Measurements from ENCODE around the gene GMDS.
A peak's percentile ranks its signal among the peaks of the same experiment; 100 is the strongest.

Gene GMDS

DNA sequence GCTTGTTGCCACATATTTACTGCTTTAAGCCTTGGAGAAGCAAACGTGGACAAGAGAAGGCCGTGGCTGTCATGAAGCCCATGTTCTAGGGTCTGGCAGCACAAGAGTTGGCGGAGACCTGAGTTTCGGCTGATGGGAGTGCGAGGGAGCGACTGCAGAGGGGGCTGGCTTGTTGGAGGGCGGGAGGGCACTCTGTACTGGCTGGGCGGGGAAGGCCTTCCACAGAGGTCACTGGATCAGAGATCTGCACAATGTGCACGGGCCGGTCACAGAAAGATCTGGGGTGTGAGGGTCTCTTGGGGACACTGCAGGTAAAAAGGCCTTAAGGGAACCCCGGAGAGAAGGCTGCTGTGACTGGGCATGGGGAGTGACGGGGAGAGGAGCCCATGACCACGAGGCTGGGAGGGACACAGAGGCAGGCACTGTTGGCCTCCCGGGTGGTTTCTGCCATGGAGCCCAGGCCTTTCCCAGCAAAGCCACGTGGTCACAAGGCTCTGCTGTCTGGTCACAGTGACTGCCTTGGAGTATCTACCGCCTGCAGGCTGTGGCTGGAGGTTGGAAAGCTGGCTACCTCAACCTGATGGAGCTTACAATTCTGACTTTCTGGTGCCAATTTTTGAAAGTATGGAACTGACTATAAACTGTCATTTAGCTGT, 611.9 kb downstream of the GMDS start:
- DNase-seq = no peak

DNA sequence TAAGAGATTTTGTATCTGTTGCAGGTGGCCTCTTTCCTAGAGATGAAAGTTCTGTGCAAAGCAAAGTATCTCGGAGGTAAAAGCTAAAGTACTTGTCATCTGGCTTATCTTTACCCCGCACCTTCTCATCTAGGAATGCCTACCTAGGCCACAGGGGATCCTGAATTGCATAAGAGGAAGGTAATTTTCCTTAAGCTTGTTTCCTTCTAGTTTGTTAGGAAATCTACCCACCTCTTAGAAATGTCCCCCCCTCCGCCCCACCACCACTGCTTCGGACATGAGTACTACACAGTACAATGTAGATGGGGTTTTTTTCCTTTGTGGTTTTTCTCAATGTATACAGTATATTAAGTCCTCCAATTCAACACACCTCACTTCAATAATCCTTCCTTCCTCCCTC, 614.2 kb downstream of the GMDS start:
- no peak for DNase-seq

- no peak for DNase-seq
These were observed 614.6 kb downstream of the GMDS start for GRCh38 chr6:1630771-1631217.

GRCh38 chr6:1630212-1630770, 615.1 kb downstream of the GMDS start:
- no peak for DNase-seq

- no peak for DNase-seq
These were observed 616.1 kb downstream of the GMDS start for GRCh38 chr6:1629316-1629715.

DNA sequence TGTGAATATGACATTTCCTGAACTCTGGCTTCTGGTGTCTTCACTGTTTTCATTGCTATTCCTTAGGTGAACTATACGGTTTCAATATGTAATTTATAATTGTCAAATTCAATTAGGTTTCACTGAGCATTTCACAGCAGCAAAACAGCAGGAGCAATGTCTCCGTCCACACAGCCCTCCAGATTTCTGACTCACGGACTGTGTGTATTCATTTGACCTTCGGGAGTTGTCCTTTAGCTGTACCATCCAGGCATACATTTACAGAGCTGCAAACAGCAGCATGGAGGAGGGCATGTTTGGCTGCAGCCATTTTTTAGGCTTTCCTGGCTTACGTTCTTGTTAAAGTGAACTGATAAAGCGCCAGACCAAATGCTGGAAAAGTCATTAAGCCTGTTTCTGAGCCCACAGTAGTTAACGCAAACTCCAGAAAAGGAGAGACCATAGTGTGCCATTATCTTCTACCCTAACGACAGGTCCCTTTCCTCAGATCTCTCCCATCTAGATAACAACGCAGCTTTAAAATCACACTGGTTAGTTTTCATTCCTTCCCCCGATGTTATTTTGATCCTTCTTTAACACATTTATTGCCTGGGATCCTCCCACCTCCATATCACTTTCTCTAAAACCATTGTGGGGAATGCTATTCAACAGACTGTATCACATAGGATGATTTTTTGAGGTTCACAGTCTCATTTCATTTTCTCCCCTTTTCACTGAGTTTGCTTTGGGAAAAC, 617.4 kb downstream of the GMDS start:
- no peak for DNase-seq

DNA sequence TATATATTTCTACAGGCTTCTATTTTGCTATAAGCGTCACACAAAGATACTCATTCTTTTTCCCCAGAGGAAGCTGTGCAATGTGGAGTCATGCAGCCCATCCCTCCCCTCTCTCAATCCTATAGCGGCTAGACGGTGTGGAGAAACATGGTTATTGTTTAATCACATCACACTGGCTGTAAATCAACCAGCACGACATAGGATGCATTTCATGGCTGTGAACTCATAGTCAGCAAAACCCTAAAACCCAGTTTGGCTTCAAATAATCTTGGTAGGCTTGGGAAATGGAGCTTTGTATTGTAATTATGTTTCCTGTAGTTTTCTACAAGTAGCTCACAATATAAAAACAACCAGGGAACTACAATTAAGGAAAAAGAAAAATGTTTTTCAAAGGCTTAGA, 618.9 kb downstream of the GMDS start:
- DNase-seq = no peak

GRCh38 chr6:1625794-1626435, 619.5 kb downstream of the GMDS start:
- no peak for DNase-seq

DNA sequence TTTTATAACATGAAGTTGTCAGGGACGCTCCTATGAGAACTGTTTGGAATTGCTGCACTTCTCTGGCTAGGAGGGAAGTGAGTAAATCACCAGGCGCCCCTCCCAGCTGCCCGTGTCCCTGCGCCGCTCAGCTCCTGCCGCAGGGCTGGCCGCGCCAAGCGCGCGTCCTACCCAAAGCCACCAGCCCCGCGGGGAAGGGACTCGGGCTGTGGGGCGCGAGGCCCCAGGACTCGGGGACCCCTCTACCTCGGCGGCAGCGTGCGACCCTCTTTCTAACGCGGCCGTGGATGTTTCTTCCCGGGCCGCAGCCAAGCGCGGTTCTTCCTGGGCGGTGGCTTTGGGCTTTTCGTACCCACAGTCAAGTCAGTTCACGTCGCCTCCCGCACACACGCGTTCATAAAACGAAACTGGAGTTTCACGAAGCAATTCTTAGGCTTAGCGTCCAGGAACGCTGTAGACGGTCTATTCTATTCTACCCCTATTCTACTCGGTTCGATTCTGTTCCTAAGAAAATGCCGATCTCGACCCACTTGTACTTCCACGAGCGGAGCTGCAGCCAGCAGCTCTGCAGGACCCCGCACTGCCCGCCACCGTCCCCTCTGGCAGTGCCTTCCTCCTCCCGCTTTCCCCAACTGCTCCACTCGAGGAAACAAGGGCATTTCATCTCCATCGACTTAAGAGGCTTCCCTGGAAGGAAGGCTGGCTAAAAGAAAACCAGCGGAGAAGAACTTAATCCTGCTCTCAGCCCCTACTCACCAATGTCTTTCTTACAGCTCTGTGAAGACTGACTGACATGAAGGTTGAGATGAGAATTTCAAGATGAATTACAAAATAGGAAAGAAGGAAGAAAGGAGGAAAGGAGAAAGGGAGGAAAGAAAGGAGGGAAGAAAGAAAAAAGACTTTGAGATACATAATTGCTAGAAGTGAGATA, 620.3 kb downstream of the GMDS start:
- no peak for DNase-seq

DNA sequence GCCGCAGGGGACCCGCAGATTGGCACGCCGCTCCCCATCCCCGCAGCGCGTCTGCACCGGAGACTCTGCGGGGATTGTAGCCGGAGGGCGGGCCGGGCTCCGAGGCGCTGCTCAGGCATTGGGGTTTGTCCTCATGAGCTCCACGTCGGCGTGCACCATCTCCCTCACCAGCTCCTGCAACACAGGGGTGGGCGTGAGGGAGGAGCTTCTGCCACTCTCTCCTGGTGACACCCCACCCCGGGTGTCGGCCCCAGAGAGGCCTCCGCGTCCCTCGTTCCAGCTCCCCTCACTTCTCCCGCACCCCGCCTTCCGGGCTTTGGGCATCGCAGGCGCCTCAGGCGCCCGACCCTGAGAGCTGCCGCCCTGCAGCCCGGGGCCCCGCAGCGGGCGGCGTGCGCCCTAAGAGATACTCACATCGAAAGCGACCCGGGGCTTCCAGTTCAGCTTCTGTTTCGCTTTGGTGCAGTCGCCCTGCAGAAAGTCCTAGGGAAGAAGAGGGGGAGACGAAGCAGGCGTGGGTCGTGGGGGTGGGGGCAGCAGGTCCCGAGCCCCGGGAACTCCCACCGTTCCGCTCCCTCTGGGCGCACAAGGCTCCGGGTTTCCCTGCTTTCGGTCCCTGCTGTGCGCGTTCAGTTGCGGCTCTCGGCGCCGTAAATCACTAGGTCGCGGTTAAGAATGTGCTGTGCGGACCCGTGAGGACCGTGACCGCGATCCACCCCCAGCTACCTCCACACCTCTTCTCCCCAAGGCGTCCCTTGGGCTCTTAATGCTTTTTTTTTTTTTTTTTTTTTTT, 621.2 kb downstream of the GMDS start:
- DNase-seq = peak in 1 of 5 experiments; percentile 37

DNA sequence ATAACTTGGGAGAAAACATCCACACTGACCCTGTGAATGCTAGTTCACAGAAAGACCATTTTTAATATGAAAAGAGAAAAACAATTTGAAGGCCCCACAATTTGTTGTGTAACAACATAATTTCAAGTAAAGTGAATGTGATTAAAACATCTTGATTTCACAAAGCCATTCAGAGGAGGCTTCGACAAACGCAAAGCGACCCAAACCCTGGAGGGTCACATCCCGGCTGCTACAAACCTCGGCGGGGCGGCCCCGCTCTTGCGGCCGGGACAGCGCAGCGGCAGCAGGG, 621.7 kb downstream of the GMDS start:
- no peak for DNase-seq

GRCh38 chr6:1622851-1623768, 622.3 kb downstream of the GMDS start:
- DNase-seq = no peak

GRCh38 chr6:1622220-1622850, 623.1 kb downstream of the GMDS start:
- DNase-seq = no peak

DNA sequence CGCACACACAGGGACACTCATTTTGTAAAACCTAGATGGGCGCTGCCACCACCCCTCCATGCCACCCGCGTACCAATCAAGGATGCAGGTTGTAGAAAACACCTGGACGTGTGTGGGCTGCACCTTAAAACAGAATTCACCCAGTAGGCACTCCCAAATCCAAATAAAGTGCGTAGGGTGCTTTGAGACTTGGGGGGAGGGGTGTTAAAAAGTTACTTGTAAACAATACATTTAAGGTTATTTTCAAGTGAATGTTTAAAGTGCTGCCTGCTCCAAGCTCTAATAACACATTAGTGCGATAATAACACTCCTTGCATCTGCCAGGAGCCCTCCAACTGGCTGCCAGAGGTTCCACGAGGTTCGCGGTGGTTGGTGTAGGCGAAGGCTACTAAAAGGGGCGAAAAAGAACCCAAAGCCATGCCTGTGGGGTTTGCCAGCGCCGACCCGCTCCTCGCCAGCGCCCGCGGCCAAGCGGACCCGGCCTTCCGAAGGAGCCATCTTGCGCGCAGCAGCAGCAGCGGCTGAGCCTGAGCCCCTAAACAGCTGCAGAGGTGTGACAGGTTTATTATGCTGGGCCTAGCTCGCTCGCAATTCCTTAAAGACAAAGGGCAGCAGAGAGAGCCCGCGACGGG, 624.2 kb downstream of the GMDS start:
- no peak for DNase-seq

GRCh38 chr6:1620504-1621069, 624.8 kb downstream of the GMDS start:
- DNase-seq = no peak

DNA sequence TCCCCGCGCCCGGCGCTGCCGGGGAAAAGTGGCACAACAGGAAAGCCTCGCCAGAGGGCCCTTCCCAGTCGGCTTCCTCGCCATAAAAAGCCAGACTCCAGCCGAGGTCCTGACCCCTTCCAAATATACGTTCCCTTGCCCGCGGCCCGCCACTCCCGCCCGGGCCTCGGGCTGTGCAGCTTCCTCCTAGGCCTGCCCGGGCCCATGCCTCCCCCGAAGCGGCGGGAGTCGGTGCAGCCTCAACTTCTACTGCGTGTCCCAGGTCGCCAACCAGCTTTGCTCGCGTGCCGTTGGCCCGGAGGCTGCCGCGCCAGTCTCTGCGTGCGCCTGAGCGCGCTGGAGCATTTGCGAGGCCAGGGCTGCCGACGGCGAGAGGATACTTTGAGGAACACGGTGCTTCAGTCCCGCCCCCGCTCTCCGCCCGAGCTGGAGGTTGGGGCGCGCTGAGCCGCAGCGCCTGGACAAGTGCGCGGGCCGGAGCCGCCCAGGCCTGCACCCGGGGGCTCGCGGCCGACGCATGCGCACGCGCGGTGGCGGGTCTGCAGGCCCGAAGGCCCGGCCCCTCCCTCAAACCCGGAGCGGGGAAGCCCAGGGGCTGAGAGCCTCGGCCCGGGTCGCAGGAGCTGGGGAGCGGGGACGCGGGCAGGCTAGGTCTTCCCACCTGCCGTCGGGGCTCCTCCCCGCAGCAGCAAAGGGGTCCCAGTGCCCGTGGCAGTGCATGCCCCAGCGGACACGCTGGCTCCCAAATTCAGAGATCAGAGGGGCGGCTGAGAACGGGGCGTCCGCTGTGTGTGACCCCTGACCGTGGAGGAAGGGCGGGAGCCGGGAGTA, 625.5 kb downstream of the GMDS start:
- no peak for DNase-seq

GRCh38 chr6:1619098-1619672, 626.2 kb downstream of the GMDS start:
- DNase-seq = no peak

Data from T-helper 2 cell (primary cell).